ENCODE results near the gene GPR62. TPM values are rescaled to one million over a fixed set of nuclear protein-coding genes. Genes with fewer than 3 reads are reported as not detected.

Gene GPR62
- total RNA-seq, 1 experiment from 2014 or later, result not detected

DNA sequence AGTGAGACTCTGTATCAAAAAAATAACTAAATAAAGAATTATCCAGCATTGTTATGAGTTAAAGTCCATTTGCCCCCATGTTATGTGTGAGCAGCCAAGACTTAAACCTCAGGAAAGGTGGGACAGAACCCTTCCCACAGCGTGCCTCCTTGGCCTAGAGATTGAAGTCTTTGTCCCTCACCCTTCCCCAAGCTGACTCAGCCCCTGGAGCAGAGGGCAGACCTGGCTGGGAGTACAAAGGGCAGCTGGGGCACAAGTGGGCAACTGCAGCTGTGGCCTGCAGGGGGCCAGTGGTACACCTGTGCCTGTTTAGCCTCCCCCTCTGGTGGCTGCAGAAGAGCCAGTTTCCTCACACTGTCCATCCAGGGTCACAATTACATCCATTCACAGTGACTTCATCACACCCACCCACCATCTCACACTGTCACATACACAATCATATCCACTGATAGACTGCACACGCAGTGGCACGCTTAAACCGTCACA, 27.2 kb downstream of the GPR62 start:
- TSS peak; percentile 74 for BruUV-seq (replicated peaks)
- Histone ChIP-seq H3K4me1 (ENCODE audit: insufficient read depth, low read length) (peaks cover 20% of the 10 kb centered on the region), H3K36me3 (ENCODE audit: low read depth, low read length) (no peaks in the 10 kb centered on the region), H3K4me2 (ENCODE audit: low read length) (peak overlapping the region; percentile 88), H3K9ac (ENCODE audit: low read length) (peak overlapping the region; percentile 89), H3K9me3 (ENCODE audit: low read length) (no peaks in the 10 kb centered on the region), H2AFZ (ENCODE audit: low read length) (peak overlapping the region; percentile 69), H3K27ac (ENCODE audit: low read length) (peak overlapping the region; percentile 79), H3K9me2 (replicated peaks; ENCODE audit: low read length) (no peaks in the 10 kb centered on the region), H4K20me1 (ENCODE audit: low read length) (no peaks in the 10 kb centered on the region), H3F3A (ENCODE audit: low read length, unreplicated experiment) (no peaks in the 10 kb centered on the region), H3K4me3 (ENCODE audit: low read length) (peak overlapping the region; percentile 64), H3K27me3 (ENCODE audit: low read length) (no peaks in the 10 kb centered on the region), H3K79me2 (ENCODE audit: low read length) (peaks cover 26% of the 10 kb centered on the region)
- TF ChIP-seq, protein P1, sequence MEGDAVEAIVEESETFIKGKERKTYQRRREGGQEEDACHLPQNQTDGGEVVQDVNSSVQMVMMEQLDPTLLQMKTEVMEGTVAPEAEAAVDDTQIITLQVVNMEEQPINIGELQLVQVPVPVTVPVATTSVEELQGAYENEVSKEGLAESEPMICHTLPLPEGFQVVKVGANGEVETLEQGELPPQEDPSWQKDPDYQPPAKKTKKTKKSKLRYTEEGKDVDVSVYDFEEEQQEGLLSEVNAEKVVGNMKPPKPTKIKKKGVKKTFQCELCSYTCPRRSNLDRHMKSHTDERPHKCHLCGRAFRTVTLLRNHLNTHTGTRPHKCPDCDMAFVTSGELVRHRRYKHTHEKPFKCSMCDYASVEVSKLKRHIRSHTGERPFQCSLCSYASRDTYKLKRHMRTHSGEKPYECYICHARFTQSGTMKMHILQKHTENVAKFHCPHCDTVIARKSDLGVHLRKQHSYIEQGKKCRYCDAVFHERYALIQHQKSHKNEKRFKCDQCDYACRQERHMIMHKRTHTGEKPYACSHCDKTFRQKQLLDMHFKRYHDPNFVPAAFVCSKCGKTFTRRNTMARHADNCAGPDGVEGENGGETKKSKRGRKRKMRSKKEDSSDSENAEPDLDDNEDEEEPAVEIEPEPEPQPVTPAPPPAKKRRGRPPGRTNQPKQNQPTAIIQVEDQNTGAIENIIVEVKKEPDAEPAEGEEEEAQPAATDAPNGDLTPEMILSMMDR (conservative IDR thresholded peaks at IDR 0.05; ENCODE audit: low read depth, low read length), result peak; percentile 79
- no peak for TF ChIP-seq EZH2 (IDR thresholded peaks at IDR 0.05; ENCODE audit: low read length, unreplicated experiment)
- POLR2A ChIA-PET (ENCODE audit: unreplicated experiment), result interaction anchor here (0.5 to 1.3 kb wide), 7 partner anchors 9 to 1815 kb away, joined by 3 to 10 read pairs (median 5); partner anchors contain the start of genes ABHD14B, POC1A, RPL29 and RRP9
- CTCF ChIA-PET, result interaction anchor here (0.6 to 1.9 kb wide), 5 partner anchors 9 to 1645 kb away, joined by 3 to 13 read pairs (median 4); partner anchors contain the start of genes ABHD14B and RRP9
- intact Hi-C loops (cut with micrococcal nuclease), result loop anchor here (2.0 kb wide), 1 partner anchor 40 kb away; the partner anchor contains the start of gene PARP3
- ATAC-seq, result peak; percentile 59
- peak; percentile 75 for DNase-seq

DNA sequence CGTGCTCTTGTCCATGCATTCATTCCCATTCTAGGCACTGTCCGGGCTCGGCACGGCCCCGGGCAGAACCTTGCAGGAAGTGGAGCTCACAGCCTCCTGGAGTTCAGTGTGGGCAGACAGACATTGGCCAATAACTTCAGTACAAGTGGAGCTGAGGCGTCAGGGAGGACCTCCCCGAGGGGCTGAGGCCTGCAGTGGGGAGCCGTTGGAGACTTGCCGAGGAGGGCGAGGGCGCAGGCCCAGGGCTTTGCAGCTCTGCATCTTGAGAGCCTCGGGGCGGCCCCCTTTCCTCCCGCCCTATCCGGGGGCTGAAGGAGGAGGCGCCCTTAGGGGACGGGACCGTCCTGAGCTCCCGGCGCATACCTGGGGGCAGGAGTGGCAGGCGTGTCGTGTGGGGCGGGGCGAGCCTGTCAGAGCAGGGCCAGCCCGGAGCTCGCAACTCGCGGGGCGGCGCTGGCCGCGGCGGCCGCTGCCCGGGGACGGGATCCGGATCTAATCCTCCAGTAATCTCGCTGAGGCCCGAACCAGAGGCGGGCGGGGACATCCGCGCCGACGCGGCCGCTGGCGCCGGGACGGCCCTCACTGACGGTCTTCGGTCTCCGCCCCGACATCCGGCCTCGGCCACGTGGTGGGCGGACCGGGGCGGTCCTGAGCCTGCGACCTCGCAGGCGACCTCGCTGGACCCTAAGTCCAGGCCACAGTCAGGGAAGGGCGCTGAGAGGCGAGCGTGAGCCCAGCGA, 27.8 kb downstream of the GPR62 start, which contains the start of gene ACY1:
Gene ACY1 (plus strand): TSS at position 698 of the 740 bp plus-strand sequence. CDS start 530 bp downstream, outside the sequence.
- ChIA-PET POLR2A (ENCODE audit: unreplicated experiment) (interaction anchor here (0.5 to 1.3 kb wide), 9 partner anchors 9 to 1815 kb away, joined by 3 to 10 read pairs (median 5); partner anchors contain the start of genes ABHD14B, RPL29 and RRP9), CTCF (interaction anchor here (0.5 to 1.9 kb wide), 6 partner anchors 9 to 1646 kb away, joined by 3 to 13 read pairs (median 4); partner anchors contain the start of genes ABHD14B, PCBP4 and RRP9)
- H3K4me1 ChIP-seq (ENCODE audit: insufficient read depth, low read length), result peaks cover 20% of the 10 kb centered on the region
- no peaks in the 10 kb centered on the region for H3K27me3 ChIP-seq (ENCODE audit: low read length)
- peak within 1 kb of the TSS; percentile 79 for H3K27ac ChIP-seq (ENCODE audit: low read length)
- peak within 1 kb of the TSS; percentile 69 for H2AFZ ChIP-seq (ENCODE audit: low read length)
- no peaks in the 10 kb centered on the region for H3K9me3 ChIP-seq (ENCODE audit: low read length)
- no TSS peak for BruUV-seq (replicated peaks)
- H4K20me1 ChIP-seq (ENCODE audit: low read length), result no peaks in the 10 kb centered on the region
- H3K9ac ChIP-seq (ENCODE audit: low read length), result peak within 1 kb of the TSS; percentile 89
- no peaks in the 10 kb centered on the region for H3K36me3 ChIP-seq (ENCODE audit: low read depth, low read length)
- intact Hi-C loops (cut with micrococcal nuclease), result loop anchor here (1.0 to 2.0 kb wide), 2 partner anchors 15 to 40 kb away; partner anchors contain the start of gene PARP3
- no peak for TF ChIP-seq EZH2phosphoT487 (IDR thresholded peaks at IDR 0.05; ENCODE audit: borderline replicate concordance, low read length)
- TF ChIP-seq, protein P1 (conservative IDR thresholded peaks at IDR 0.05; ENCODE audit: low read depth, low read length), result peak; percentile 27; the same call in 1 of the 2 replicates
- no peaks in the 10 kb centered on the region for H3F3A ChIP-seq (ENCODE audit: low read length, unreplicated experiment)
- peaks cover 26% of the 10 kb centered on the region for H3K79me2 ChIP-seq (ENCODE audit: low read length)
- peak; percentile 86 for ATAC-seq
- H3K4me2 ChIP-seq (ENCODE audit: low read length), result peak within 1 kb of the TSS; percentile 88
- H3K9me2 ChIP-seq (replicated peaks; ENCODE audit: low read length), result no peaks in the 10 kb centered on the region
- DNase-seq, result peak; percentile 93
- peak within 1 kb of the TSS; percentile 64 for H3K4me3 ChIP-seq (ENCODE audit: low read length)
